Epithelial cell of umbilical artery (primary cell): ENCODE results near the gene IFI35. TPM values are rescaled to one million over a fixed set of nuclear protein-coding genes. Genes with fewer than 3 reads are reported as not detected.

Experiments
- total RNA-seq: library from RNA; depleted of rRNA; stranded (reverse); fragments of >200 nt; gene quantifications from 2 replicates; pipeline ENCODE4 v1.2.3, GENCODE V29; 2014

IFI35 gene
- total RNA-seq, result 15.3 and 91.0 TPM in 2 replicates

GRCh38 chr17:43006639-43007551 lies at the start of gene IFI35:
TSS of gene IFI35 (plus strand) at chr17:43006784. CDS start at chr17:43006948, 164 bp downstream.

GRCh38 chr17:42964161-42964932 lies 42.2 kb upstream of the IFI35 start, which contains the start of gene AARSD1:
TSS of gene AARSD1 (minus strand) at chr17:42964454. CDS start at chr17:42964440, 14 bp downstream.

GRCh38 chr17:42979511-42980273 lies 26.9 kb upstream of the IFI35 start, which contains the start of gene PTGES3L:
TSS of gene PTGES3L (minus strand) at chr17:42980080. CDS start at chr17:42980053, 27 bp downstream.

GRCh38 chr17:42980274-42980765 lies 26.3 kb upstream of the IFI35 start, which contains the start of gene RUNDC1:
TSS of gene RUNDC1 (plus strand) at chr17:42980565. CDS start at chr17:42980577, 12 bp downstream.

GRCh38 chr17:42997984-42998938 lies 8.3 kb upstream of the IFI35 start, which contains the start of gene RPL27:
TSS of gene RPL27 (plus strand) at chr17:42998419. CDS start at chr17:42998751, 332 bp downstream.

GRCh38 chr17:43021741-43022512 lies 15.3 kb downstream of the IFI35 start, which contains the start of gene VAT1:
TSS of gene VAT1 (minus strand) at chr17:43022385. CDS start at chr17:43022322, 63 bp downstream.

GRCh38 chr17:43024407-43025289 lies 18.1 kb downstream of the IFI35 start, which contains the start of gene RND2:
TSS of gene RND2 (plus strand) at chr17:43025231. CDS start at chr17:43025348, 117 bp downstream.

Other genes starting within 250 kb of the IFI35 start
- gene RAMP2, start 245.6 kb upstream of the IFI35 start, total RNA-seq, result 1.9 and 5.2 TPM in 2 replicates
- gene VPS25, start 233.3 kb upstream of the IFI35 start, total RNA-seq, result 61.4 and 62.2 TPM in 2 replicates
- 0.32 and 0.76 TPM in 2 replicates for gene WNK4, start 226.2 kb upstream of the IFI35 start, total RNA-seq
- gene COA3, start 208.1 kb upstream of the IFI35 start, total RNA-seq, result 88.4 and 101 TPM in 2 replicates
- 0.32 TPM in 1 of 2 replicates, not detected in the other for gene CNTD1, start 207.9 kb upstream of the IFI35 start, total RNA-seq
- 127 and 198 TPM in 2 replicates for gene BECN1, start 182.5 kb upstream of the IFI35 start, total RNA-seq
- 91.3 and 127 TPM in 2 replicates for gene PSME3, start 173.4 kb upstream of the IFI35 start, total RNA-seq
- 0.32 and 0.46 TPM in 2 replicates for gene AOC2, start 162.2 kb upstream of the IFI35 start, total RNA-seq
- gene AOC3, start 155.6 kb upstream of the IFI35 start, total RNA-seq, result under 0.01 and 0.15 TPM in 2 replicates
- not detected in 2 replicates for gene G6PC1, start 106.0 kb upstream of the IFI35 start, total RNA-seq
- gene AARSD1, start 42.3 kb upstream of the IFI35 start, total RNA-seq, result 25.7 and 34.2 TPM in 2 replicates
- 0.65 TPM in 1 of 2 replicates, not detected in the other for gene PTGES3L, start 26.7 kb upstream of the IFI35 start, total RNA-seq
- 8.8 and 12.6 TPM in 2 replicates for gene RUNDC1, start 26.2 kb upstream of the IFI35 start, total RNA-seq
- gene RPL27, start 8.4 kb upstream of the IFI35 start, total RNA-seq, result 928 and 1,618 TPM in 2 replicates
- 160 and 194 TPM in 2 replicates for gene VAT1, start 15.6 kb downstream of the IFI35 start, total RNA-seq
- under 0.01 and 0.46 TPM in 2 replicates for gene RND2, start 18.4 kb downstream of the IFI35 start, total RNA-seq
- 14.6 and 26.3 TPM in 2 replicates for gene BRCA1, start 118.6 kb downstream of the IFI35 start, total RNA-seq
- gene NBR1, start 164.4 kb downstream of the IFI35 start, total RNA-seq, result 87.1 and 103 TPM in 2 replicates
- 1.9 and 2.9 TPM in 2 replicates for gene TMEM106A, start 205.1 kb downstream of the IFI35 start, total RNA-seq
- gene CCDC200, start 221.8 kb downstream of the IFI35 start, total RNA-seq, result not detected in 2 replicates
- gene RNU2-1, start 227.2 kb downstream of the IFI35 start, total RNA-seq, result not detected in 2 replicates